K562 (cell line): ENCODE data around the gene PLCB3. TPM values are rescaled to one million over a fixed set of nuclear protein-coding genes. Genes with fewer than 3 reads are reported as not detected.

Experiments used
- ATAC-seq: fragments of 200-7000 bp; cut with Tn5 transposase; 3 replicates; pipeline ENCODE4 v1.9.1; 2020; ENCODE audit warnings: moderate library complexity
- BruUV-seq: library from RNA; stranded (reverse); fragments of 400-500 nt; replicated peaks from 2 replicates; lab custom pipeline; 2021; lab: Mats Ljungman, UMichigan
- CTCF ChIA-PET: fragments of 300-600 bp; formaldehyde crosslinking; extraction: SDS; loops from one replicate; lab custom pipeline; 2021; ENCODE audit warnings: low intra/inter-chr PET ratio; lab: Yijun Ruan, JAX
- POLR2A ChIA-PET: fragments of 300-600, 350-650 bp; sonication (Branson Sonifier 250); formaldehyde crosslinking; extraction: SDS; loops from one replicate; lab custom pipeline; 2021; ENCODE audit warnings: antibody characterized with exemption, inconsistent platforms; lab: Yijun Ruan, JAX
- DNase-seq, 4 experiments: peaks; one replicate each; pipeline versions ENCODE4 v3.0.0 to v3.0.0-alpha.2; 2011 to 2018; ENCODE audit warnings: low spot score in 3 of 4, mixed read lengths in 3 of 4; ENCODE audit errors: extremely low read depth in 1 of 4
- FAIRE-seq: peaks from 2 replicates; lab custom pipeline; 2011; peaks lifted over from hg19 to GRCh38; lab: Jason Lieb, UNC
- H2AFZ ChIP-seq: 2 replicates; pipeline ENCODE4 v1.6.0; 2011; ENCODE audit warnings: low read depth, low read length, control low read depth, inconsistent platforms
- H3K27ac ChIP-seq: fragments of 200-600 bp; 3 replicates; pipeline ENCODE4 v1.8.0; 2011; ENCODE audit warnings: low read depth, mild to moderate bottlenecking, control low read depth, inconsistent platforms, low read length, moderate library complexity, mixed read lengths; ENCODE audit errors: extremely low read depth
- H3K27me3 ChIP-seq, 2 experiments: fragments of 300-600 bp in 1 of 2; 2 replicates in 1 of 2; 3 replicates in 1 of 2; pipeline versions ENCODE4 v1.6.0 to v1.8.0; 2011; ENCODE audit warnings: inconsistent platforms in 2 of 2, low read length in 2 of 2, mild to moderate bottlenecking in 1 of 2, mixed read lengths in 1 of 2, moderate library complexity in 1 of 2; ENCODE audit not compliant: control insufficient read depth in 2 of 2, insufficient read depth in 2 of 2
- H3K36me3 ChIP-seq: fragments of 300-600 bp; 3 replicates; pipeline ENCODE4 v1.8.0; 2011; ENCODE audit warnings: mild to moderate bottlenecking, low read length, inconsistent platforms; ENCODE audit not compliant: control insufficient read depth, insufficient read depth
- H3K4me1 ChIP-seq, 2 experiments: fragments of 200-600 bp in 1 of 2; replicated peaks in 1 of 2; 2 replicates in 1 of 2; 3 replicates in 1 of 2; pipeline versions ENCODE4 v1.5.1 to v1.8.0; 2011; ENCODE audit warnings: inconsistent platforms in 2 of 2, low read length in 2 of 2, mild to moderate bottlenecking in 1 of 2, mixed read lengths in 1 of 2, moderate library complexity in 1 of 2; ENCODE audit not compliant: control insufficient read depth in 2 of 2, insufficient read depth in 2 of 2
- H3K4me2 ChIP-seq: 2 replicates; pipeline ENCODE4 v1.6.1; 2011; ENCODE audit warnings: low read length, control low read depth, inconsistent platforms, mixed read lengths; ENCODE audit not compliant: insufficient read depth
- H3K4me3 ChIP-seq: fragments of 200-600 bp; sonication (generic), shearing (Covaris generic); 2 replicates; pipeline ENCODE4 v1.5.1; 2016; ENCODE audit warnings: control low read depth, inconsistent platforms
- H3K79me2 ChIP-seq: fragments of 200-600 bp; 3 replicates; pipeline ENCODE4 v1.8.0; 2011; ENCODE audit warnings: low read length, inconsistent platforms; ENCODE audit not compliant: control insufficient read depth, insufficient read depth
- H3K9ac ChIP-seq, 2 experiments: 2 replicates each; pipeline versions ENCODE4 v1.6.0 to v1.6.1; 2011; ENCODE audit warnings: low read depth in 2 of 2, low read length in 2 of 2, control low read depth in 1 of 2, inconsistent platforms in 1 of 2, mild to moderate bottlenecking in 1 of 2, mixed read lengths in 1 of 2; ENCODE audit not compliant: insufficient read depth in 1 of 2
- H3K9me1 ChIP-seq: one replicate; pipeline ENCODE4 v1.6.0; 2011; ENCODE audit warnings: inconsistent platforms, mild to moderate bottlenecking, low read length, moderate library complexity; ENCODE audit not compliant: control insufficient read depth, insufficient read depth
- H3K9me3 ChIP-seq: replicated peaks from 2 replicates; pipeline ENCODE4 v1.5.1; 2011; ENCODE audit warnings: low read depth, low read length, inconsistent platforms; ENCODE audit not compliant: control insufficient read depth, insufficient read depth
- H4K20me1 ChIP-seq: replicated peaks from 2 replicates; pipeline ENCODE4 v1.6.1; 2011; ENCODE audit warnings: low read length, inconsistent platforms, mixed read lengths; ENCODE audit not compliant: control insufficient read depth, insufficient read depth
- FOXA3 ChIP-seq, 2 experiments: fragments of 450-650 bp in 1 of 2; sonication (generic) in 1 of 2; formaldehyde crosslinking; IDR thresholded peaks in 1 of 2; conservative IDR thresholded peaks in 1 of 2; 2 replicates each; pipeline versions ENCODE4 v1.4.0 to v1.8.0; 2020 to 2022; ENCODE audit warnings: mild to moderate bottlenecking in 2 of 2, missing genetic modification reagents in 1 of 2
- FOXP4 ChIP-seq: sonication (generic); formaldehyde crosslinking; IDR thresholded peaks from 2 replicates; pipeline ENCODE4 v1.8.0; 2022; ENCODE audit warnings: mild to moderate bottlenecking, missing genetic modification reagents, borderline replicate concordance
- HLTF ChIP-seq: fragments of 450-650 bp; IDR thresholded peaks from 2 replicates; pipeline ENCODE4 v1.6.1; 2016
- HMGXB4 ChIP-seq: sonication (generic); formaldehyde crosslinking; IDR thresholded peaks from 2 replicates; pipeline ENCODE4 v1.8.1; 2023; ENCODE audit warnings: mild to moderate bottlenecking, missing genetic modification reagents
- HNRNPL ChIP-seq: fragments of 200-400 bp; formaldehyde crosslinking; IDR thresholded peaks from 2 replicates; pipeline ENCODE4 v1.6.1; 2017; ENCODE audit warnings: low read depth, mild to moderate bottlenecking, low read length
- MAX ChIP-seq: sonication (generic); formaldehyde crosslinking; IDR thresholded peaks from 2 replicates; pipeline ENCODE4 v1.9.0; 2022; ENCODE audit warnings: mild to moderate bottlenecking, missing genetic modification reagents
- MTA3 ChIP-seq: fragments of 450-650 bp; formaldehyde crosslinking; IDR thresholded peaks from 2 replicates; pipeline ENCODE4 v1.6.1; 2017; ENCODE audit warnings: mild to moderate bottlenecking, borderline replicate concordance
- POLR2A ChIP-seq: fragments of 450-650 bp; conservative IDR thresholded peaks from 2 replicates; pipeline ENCODE4 v1.6.1; 2016
- POLR2B ChIP-seq: fragments of 450-650 bp; IDR thresholded peaks from 2 replicates; pipeline ENCODE4 v1.6.1; 2018; ENCODE audit warnings: low read depth; ENCODE audit not compliant: partially characterized antibody
- SUPT5H ChIP-seq: fragments of 450-650 bp; IDR thresholded peaks from 2 replicates; pipeline ENCODE4 v1.6.1; 2016
- WGBS: fragments of 100-300 bp; shearing (Covaris generic); methylation state at CpG from one replicate; pipeline ENCODE4 v1.1.6; 2016; ENCODE audit warnings: low coverage, mixed read lengths; ENCODE audit not compliant: insufficient coverage; ENCODE audit errors: missing lambda C conversion rate; 5-methylcytosine and 5-hydroxymethylcytosine counted together
- in situ Hi-C: fragments of 300-500 bp; cut with MboI; formaldehyde crosslinking; loops from 4 replicates; pipeline ENCODE4 v1.15.0; 2018; ENCODE audit warnings: inconsistent platforms, mixed read lengths
- intact Hi-C: fragments of 100-400 bp; cut with micrococcal nuclease; formaldehyde crosslinking; loops from 2 replicates; pipeline ENCODE4 v1.14.2; 2022
- polyA plus RNA-seq, 8 experiments: library from polyadenylated mRNA; depleted of rRNA in 4 of 8; stranded (reverse) in 5 of 8; unstranded in 3 of 8; fragments of >200 nt; fragmentation: Nextera tagmentation in 2 of 8; fragmentation: Illumina TruSeq in 1 of 8; extraction: Ambion mirVana in 2 of 8; extraction: Trizol in 1 of 8; gene quantifications; 2 replicates each; pipeline versions ENCODE4 v1.2.1 to v1.2.3, GENCODE V29; 2011 to 2014; ENCODE audit warnings: inconsistent platforms in 1 of 8, missing spikeins in 1 of 8
- total RNA-seq, 7 experiments: library from RNA; depleted of rRNA in 6 of 7; stranded (reverse); fragments of >200 nt in 6 of 7; fragmentation: Illumina TruSeq in 2 of 7; extraction: Trizol in 2 of 7; gene quantifications; 2 replicates each; pipeline versions ENCODE4 v1.2.1 to v1.2.3, GENCODE V29; 2011 to 2021; ENCODE audit warnings: low replicate concordance in 1 of 7

Gene PLCB3
- total and polyA plus RNA-seq, 9 of the 15 experiments (the other 6 are each of a cell fraction or from before 2014, with no cell fraction given), result 0.31 to 44.8 (median 14.6) TPM

- Histone ChIP-seq H3K4me3 (no peak overlapping the region), H3K4me2 (peak overlapping the region; percentile 92; the same call in 1 of the 2 replicates), H3K9me1 (no peaks in the 10 kb centered on the region), H3K4me1 (peaks cover 42 to 86% of the 10 kb centered on the region in 2 experiments), H3K9me3 (no peaks in the 10 kb centered on the region), H3K27me3 (no peaks in the 10 kb centered on the region), H3K9ac (peak overlapping the region; percentile 31 to 91; a peak in 3 of 4 replicates), H3K27ac (peak overlapping the region; percentile 62; the same call in 2 of the 3 replicates), H4K20me1 (0 out of 2 replicates have a peak, but pooled peaks cover 3% of the 10 kb centered on the region), H3K79me2 (peaks cover 60% of the 10 kb centered on the region), H2AFZ (no peak overlapping the region), H3K36me3 (peaks cover 49% of the 10 kb centered on the region)
- TF ChIP-seq POLR2B (peak; percentile 16), HMGXB4 (CRISPR knock-in tag) (no peak), MTA3 (no peak), FOXP4 (no peak), SUPT5H (peak; percentile 29; the same call in 1 of the 2 replicates), POLR2A (peak; percentile 62), MAX (no peak), FOXA3 (CRISPR knock-in tag; conservative IDR thresholded peaks at IDR 0.05 in 1 of 2, IDR thresholded peaks at IDR 0.05 in 1 of 2) (no peak), HNRNPL (no peak), HLTF (no peak)
- ATAC-seq, result no peak
- no TSS peak for BruUV-seq
- CTCF ChIA-PET, result no interaction called here
- no peak for FAIRE-seq
- 57% methylated on average over 5 of the region's 5 CpGs for WGBS
- DNase-seq, result peak in 1 of 4 experiments; percentile 36
- POLR2A ChIA-PET, result interaction anchor here (0.7 to 7.8 kb wide), 8 partner anchors 8 to 142 kb away, joined by 3 to 58 read pairs (median 4); partner anchors contain the start of genes NUDT22, PLCB3, STIP1 and TRPT1
- intact Hi-C loops, result loop anchor here (10.0 kb wide), 1 partner anchor 61 kb away; the partner anchor contains the start of genes CATSPERZ and ESRRA
- in situ Hi-C loops, result no loop called here
These were observed 7.2 kb upstream of the PLCB3 start for GRCh38 chr11:64244107-64244506.
